ENCODE results near the gene ZBTB11.

ZBTB11 gene

GRCh38 chr3:101629219-101629618 lies 47.7 kb downstream of the ZBTB11 start:
- no peak for TF ChIP-seq SIN3A (IDR thresholded peaks at IDR 0.05; ENCODE audit: borderline replicate concordance, insufficient read depth, low read length)
- TF ChIP-seq REST (IDR thresholded peaks at IDR 0.05; ENCODE audit: insufficient read depth in 1 of 2, low read depth in 2 of 2, low read length in 2 of 2) = no peak
- TF ChIP-seq TAF1 (IDR thresholded peaks at IDR 0.05; ENCODE audit: borderline replicate concordance, insufficient read depth, low read length) = no peak
- no peak for TF ChIP-seq POLR2AphosphoS5 (IDR thresholded peaks at IDR 0.05; ENCODE audit: low read depth, low read length)
- TF ChIP-seq FOXP2 (optimal IDR thresholded peaks at IDR 0.05; ENCODE audit: borderline replicate concordance, extremely low read depth, extremely low read length, insufficient read depth) = no peak

- TF ChIP-seq SIN3A (IDR thresholded peaks at IDR 0.05; ENCODE audit: borderline replicate concordance, insufficient read depth, low read length) (no peak), POLR2AphosphoS5 (IDR thresholded peaks at IDR 0.05; ENCODE audit: low read depth, low read length) (no peak), REST (IDR thresholded peaks at IDR 0.05; ENCODE audit: insufficient read depth in 1 of 2, low read depth in 2 of 2, low read length in 2 of 2) (no peak), FOXP2 (optimal IDR thresholded peaks at IDR 0.05; ENCODE audit: borderline replicate concordance, extremely low read depth, extremely low read length, insufficient read depth) (no peak), TAF1 (IDR thresholded peaks at IDR 0.05; ENCODE audit: borderline replicate concordance, insufficient read depth, low read length) (no peak)
Measured at GRCh38 chr3:101625879-101626278, 51.1 kb downstream of the ZBTB11 start.

- TF ChIP-seq FOXP2 (optimal IDR thresholded peaks at IDR 0.05; ENCODE audit: borderline replicate concordance, extremely low read depth, extremely low read length, insufficient read depth) = no peak
- no peak for TF ChIP-seq POLR2AphosphoS5 (IDR thresholded peaks at IDR 0.05; ENCODE audit: low read depth, low read length)
- TF ChIP-seq REST (IDR thresholded peaks at IDR 0.05; ENCODE audit: insufficient read depth in 1 of 2, low read depth in 2 of 2, low read length in 2 of 2) = no peak
- TF ChIP-seq SIN3A (IDR thresholded peaks at IDR 0.05; ENCODE audit: borderline replicate concordance, insufficient read depth, low read length) = no peak
- no peak for TF ChIP-seq TAF1 (IDR thresholded peaks at IDR 0.05; ENCODE audit: borderline replicate concordance, insufficient read depth, low read length)
Measured at GRCh38 chr3:101624857-101625256, 52.1 kb downstream of the ZBTB11 start.

GRCh38 chr3:101623656-101624055 lies 53.3 kb downstream of the ZBTB11 start:
- no peak for TF ChIP-seq POLR2AphosphoS5 (IDR thresholded peaks at IDR 0.05; ENCODE audit: low read depth, low read length)
- no peak for TF ChIP-seq FOXP2 (optimal IDR thresholded peaks at IDR 0.05; ENCODE audit: borderline replicate concordance, extremely low read depth, extremely low read length, insufficient read depth)
- TF ChIP-seq TAF1 (IDR thresholded peaks at IDR 0.05; ENCODE audit: borderline replicate concordance, insufficient read depth, low read length) = no peak
- no peak for TF ChIP-seq SIN3A (IDR thresholded peaks at IDR 0.05; ENCODE audit: borderline replicate concordance, insufficient read depth, low read length)
- no peak for TF ChIP-seq REST (IDR thresholded peaks at IDR 0.05; ENCODE audit: insufficient read depth in 1 of 2, low read depth in 2 of 2, low read length in 2 of 2)

- no peak for TF ChIP-seq TAF1 (IDR thresholded peaks at IDR 0.05; ENCODE audit: borderline replicate concordance, insufficient read depth, low read length)
- no peak for TF ChIP-seq POLR2AphosphoS5 (IDR thresholded peaks at IDR 0.05; ENCODE audit: low read depth, low read length)
- TF ChIP-seq SIN3A (IDR thresholded peaks at IDR 0.05; ENCODE audit: borderline replicate concordance, insufficient read depth, low read length) = no peak
- TF ChIP-seq FOXP2 (optimal IDR thresholded peaks at IDR 0.05; ENCODE audit: borderline replicate concordance, extremely low read depth, extremely low read length, insufficient read depth) = no peak
- TF ChIP-seq REST (IDR thresholded peaks at IDR 0.05; ENCODE audit: insufficient read depth in 1 of 2, low read depth in 2 of 2, low read length in 2 of 2) = no peak
Measured at GRCh38 chr3:101619734-101620133, 57.2 kb downstream of the ZBTB11 start.

Measured in PFSK-1 (cell line).